Stimulated activated CD4-positive, alpha-beta T cell treated with anti-CD3 and anti-CD28 coated beads, Interleukin-4, amount 100 ng/mL, for 48 hours (primary cell): Measurements from ENCODE around the gene PPP3CA.
"Not testable (repeated sequence)": the region's sequence is repeated elsewhere in the genome, so short reads cannot be mapped to it uniquely, and the experiment has no call there.

Experiments
- DNase-seq, 2 donors: peaks; one replicate each; pipeline ENCODE4 v3.0.0-alpha.2; 2020; ENCODE audit warnings: low read depth in 2 of 2

Gene PPP3CA

DNA sequence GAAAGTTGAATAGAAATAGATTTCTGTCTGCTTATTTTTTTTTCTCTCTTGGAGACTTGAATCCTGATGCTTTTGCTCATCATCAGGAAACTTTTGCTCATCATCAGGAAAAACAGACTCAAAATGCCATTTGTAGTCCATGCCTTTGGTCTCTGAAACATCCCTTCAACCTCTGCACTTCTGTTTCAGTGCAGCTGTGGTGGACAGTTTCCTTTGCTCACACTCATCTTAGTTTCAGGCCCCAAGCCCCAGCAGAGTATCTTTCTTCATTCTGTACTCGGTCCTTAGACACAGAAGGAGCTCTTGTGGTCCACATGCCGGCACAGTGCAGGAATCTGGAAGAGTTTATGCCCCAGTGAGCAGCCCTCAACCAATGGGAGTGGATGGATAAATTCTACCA lies 337.9 kb downstream of the PPP3CA start:
- DNase-seq: no peak

DNA sequence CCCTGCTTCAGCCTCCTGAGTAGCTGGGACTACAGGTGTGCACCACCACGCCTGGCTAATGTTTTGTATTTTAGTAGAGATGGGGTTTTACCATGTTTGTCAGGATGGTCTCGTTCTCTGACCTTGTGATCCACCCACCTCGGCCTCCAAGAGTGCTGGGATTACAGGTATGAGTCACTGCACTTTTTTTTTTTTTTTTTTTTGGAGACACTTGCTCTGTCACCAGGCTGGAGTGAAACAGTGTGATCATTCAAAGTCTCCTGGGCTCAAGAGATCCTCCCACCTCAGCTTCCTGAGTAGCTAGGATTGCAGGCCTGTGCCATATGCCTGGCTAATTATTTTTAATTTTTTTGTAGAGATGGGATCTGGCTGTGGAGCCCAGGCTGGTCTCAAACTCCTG lies 338.8 kb downstream of the PPP3CA start:
- no peak for DNase-seq

DNA sequence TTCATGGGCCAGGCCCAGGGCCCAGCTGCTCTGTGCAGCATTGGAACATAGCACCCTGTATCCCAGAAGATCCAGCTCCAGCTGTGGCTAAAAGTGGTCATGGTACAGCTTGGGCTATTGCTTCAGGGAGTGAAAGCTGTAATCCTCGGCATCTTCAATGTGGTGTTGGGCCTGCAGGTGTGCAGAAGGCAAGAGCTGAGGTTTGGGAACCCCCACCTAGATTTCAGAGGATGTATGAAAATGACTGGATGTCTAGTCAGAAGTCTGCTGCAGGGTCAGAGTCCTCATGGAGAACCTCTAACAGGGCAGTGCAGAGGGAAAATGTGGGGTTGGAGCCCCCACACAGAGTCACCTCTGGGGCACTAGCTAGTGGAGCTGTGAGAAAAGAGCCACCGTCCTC lies 341.7 kb downstream of the PPP3CA start:
- DNase-seq: no peak

DNA sequence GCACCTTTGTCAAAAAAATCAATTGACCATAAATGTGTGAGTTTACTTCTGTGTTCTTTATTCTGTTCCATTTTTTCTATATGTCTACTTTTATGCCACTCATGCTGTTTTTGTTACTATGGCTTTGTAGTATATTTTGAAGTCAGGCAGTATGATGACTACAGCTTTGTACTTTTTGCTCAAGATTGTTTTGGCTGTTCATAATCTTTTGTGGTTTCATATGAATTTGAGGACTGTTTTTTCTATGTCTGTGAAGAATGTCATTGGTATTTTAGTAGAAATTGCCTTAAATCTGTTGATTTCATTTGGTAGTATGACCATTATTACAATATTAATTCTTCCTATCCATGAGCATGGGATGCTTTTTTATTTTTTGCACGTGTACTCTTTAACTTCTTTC lies 346.8 kb downstream of the PPP3CA start:
- DNase-seq: no peak

DNA sequence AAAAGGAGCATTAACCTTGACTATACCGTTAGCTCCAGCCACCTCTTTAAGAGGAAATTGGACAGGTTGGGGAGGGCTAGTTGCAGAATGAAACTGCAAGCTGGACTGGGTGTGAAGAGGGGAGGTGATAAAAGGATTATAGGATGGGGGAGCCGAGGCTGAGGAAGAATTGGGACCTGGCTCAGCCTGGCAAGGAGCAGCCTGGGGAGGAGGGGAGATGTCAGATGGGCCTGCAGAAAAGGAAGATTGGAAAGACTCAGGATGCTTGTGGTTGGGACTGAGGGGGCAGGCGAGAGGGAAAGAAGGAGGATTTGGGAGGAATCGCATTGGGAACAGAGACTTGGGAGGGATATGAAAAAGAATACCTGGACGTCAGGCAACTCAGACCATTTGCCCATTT lies 351.7 kb downstream of the PPP3CA start:
- DNase-seq: no peak

DNA sequence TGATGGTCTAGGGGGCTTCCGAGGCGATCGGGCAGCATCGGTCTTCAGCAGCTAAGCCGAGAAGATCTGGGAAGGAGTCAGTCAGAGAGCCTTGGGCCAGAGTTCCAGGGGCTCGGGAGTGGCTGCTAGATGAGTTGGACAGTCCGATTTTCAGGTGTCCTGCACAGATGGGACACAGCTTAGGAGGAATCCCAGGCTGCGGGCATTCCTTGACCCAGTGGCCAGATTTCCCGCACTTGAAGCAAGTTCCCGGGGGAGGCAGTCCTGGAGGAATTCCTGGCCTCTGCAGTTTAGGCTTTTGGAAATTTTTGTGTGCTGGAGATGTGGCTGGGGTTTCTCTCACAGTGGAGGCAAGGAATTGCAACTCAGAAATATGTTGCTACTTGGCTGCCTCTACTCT lies 352.3 kb downstream of the PPP3CA start:
- not testable (repeated sequence) for DNase-seq

DNA sequence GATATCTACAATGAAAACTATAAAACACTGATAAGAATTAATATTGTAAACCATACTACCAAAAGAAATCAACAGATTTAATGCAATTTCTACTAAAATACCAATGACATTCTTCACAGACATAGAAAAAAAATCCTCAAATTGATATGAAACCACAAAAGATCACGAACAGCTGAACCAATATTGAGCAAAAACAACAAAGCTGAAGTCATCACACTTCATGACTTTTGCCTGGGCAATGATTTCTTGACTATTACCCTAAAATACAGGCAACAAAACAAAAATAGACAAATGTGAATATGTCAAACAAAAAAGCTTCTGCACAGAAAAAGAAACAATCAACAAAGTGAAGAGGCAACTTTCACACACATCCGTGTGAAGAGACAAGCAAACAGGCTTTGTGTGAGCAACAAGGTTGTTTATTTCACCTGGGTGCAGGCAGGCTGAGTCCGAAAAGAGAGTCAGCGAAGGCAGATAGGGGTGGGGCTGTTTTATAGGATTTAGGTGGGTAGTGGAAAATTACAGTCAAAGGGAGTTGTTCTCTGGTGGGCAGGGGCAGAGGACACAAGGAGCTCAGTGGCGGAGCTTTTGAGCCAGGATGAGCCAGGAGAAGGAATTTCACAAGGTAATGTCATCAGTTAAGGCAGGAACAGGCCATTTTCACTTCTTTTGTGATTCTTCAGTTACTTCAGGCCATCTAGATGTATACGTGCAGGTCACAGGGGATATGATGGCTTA lies 355.8 kb downstream of the PPP3CA start:
- DNase-seq: not testable (repeated sequence)

DNA sequence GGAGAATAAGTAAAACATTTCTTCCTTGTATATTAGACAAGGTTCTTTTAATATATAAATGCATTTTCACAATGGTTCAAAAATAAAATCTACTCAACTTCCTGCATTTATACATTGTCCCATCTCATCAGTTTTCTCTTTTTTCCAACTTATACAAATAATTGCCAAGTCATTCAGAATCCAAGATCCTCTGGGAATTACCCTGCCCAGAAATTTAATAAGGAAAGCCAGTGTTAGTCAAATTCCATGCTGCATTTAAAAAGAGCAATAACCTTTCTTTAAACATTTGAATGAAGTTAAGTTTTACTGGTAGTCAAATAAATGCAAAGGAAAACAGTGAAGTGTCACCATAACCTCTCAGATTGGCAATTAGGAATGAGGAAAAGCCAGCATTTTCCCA lies 357.9 kb downstream of the PPP3CA start:
- no peak for DNase-seq

DNA sequence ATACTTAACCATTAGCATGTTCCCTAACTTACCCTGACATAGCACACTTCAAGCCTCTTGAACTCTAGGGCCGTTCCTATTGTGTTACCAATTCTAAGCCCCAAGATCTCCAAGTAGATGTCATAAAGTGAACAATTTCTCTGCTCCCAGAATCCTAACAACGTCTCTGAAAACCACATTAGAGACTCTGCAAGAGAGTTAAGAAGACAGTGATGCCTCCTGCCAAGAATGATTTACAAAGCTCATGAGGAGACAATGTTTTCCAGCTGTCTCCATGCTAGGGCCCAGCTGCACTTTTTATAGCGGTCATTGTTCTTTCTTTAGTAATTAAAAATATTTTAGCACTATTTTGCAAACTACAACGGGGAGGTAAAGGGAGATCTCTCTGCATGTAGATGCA lies 358.4 kb downstream of the PPP3CA start:
- no peak for DNase-seq

DNA sequence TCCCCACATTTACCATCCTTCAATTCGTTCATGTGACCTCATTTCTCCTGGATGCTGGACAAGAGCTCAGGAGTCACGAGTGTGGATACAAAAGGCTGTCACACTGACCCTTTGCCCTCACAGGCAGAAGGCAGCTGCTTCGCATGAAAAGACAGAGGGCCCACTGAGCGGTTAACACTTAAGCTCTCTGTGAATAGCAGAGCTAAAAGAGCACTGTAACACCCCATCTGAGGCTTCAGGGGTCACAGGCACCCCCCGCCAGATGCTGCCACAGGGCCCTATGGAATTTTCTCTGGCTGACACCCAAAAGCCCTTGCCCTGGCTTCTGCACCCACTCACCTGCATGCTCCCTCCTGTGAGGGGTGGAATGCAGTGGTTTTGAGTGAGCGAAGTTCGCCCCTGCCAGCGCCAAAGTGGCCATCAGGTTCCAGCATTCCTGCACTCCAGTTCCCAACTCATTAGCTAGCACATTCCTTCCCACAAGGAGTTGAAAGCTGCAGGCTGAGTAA lies 360.9 kb downstream of the PPP3CA start:
- DNase-seq: no peak

DNA sequence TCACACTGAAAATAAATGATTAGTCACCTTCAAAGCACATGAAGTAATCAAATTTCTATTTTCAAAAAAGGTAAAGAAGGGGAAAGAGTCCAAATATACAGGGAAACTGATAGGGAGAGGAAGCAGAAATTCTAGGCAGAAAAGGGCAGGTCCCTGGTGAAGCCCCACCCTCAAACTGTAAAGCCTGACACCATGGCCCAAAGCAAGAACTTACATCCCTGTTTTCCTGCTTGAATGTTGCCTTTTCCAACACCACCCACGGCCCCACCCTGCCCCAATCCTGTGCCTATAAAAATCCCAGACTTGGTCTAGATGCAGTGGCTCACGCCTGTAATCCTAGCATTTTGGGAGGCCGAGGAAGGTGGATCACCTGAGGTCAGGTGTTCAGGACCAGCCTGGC lies 361.8 kb downstream of the PPP3CA start:
- DNase-seq: no peak

DNA sequence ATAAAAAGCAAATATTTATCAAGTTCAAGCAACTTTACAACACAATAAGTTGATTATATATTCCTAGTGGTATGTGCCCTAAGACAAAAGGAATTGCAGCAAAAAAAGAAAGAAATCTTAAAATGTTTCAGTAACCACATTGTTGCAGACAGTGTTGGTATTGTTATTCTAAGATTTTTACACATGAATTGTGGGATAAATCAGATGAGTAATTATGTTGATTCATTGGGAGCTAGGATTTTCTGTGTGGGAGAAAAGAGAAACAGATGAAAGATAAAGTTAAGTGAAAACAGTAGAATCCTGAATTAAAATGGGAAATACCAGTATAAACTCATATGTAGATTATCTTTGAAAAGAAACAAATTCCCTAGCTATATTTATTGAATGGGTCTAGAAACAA lies 362.4 kb downstream of the PPP3CA start:
- DNase-seq: no peak

DNA sequence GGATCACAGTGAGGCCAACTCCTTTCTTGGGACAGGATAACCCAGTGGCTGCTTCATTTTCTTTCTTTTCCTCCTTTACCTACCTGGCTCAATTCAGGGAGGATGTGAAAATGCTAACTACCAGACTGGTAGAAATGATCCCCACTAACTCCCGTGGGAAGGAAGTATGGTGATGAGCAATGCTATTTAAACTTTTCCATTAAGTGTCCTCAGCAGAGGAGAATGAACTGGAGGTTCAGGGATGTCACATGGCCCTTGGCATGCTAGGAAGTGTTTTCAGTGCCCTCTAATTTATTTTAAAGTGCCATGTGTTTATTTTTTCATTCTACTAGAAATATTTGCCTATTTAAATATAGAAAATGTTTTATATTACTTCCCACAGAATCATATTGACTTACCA lies 363.9 kb downstream of the PPP3CA start:
- DNase-seq: no peak

DNA sequence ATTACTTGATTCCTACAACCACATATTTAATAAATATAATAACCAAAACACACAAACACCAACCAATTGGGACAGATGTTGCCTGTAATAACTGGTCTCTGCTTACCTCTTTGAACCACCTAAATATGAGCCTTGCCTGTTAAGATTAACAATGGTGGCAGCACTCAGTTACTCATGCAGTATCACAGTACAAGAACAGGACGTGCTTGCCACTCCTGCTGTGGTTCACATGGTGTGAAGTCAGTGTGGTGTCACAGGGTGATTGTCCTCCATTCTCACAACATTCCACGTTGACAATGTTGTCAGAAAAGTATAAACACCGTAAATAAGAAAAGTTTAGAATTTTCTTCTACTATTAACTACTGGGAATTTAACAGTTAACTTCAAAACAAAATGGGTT lies 365.0 kb downstream of the PPP3CA start:
- DNase-seq: no peak

DNA sequence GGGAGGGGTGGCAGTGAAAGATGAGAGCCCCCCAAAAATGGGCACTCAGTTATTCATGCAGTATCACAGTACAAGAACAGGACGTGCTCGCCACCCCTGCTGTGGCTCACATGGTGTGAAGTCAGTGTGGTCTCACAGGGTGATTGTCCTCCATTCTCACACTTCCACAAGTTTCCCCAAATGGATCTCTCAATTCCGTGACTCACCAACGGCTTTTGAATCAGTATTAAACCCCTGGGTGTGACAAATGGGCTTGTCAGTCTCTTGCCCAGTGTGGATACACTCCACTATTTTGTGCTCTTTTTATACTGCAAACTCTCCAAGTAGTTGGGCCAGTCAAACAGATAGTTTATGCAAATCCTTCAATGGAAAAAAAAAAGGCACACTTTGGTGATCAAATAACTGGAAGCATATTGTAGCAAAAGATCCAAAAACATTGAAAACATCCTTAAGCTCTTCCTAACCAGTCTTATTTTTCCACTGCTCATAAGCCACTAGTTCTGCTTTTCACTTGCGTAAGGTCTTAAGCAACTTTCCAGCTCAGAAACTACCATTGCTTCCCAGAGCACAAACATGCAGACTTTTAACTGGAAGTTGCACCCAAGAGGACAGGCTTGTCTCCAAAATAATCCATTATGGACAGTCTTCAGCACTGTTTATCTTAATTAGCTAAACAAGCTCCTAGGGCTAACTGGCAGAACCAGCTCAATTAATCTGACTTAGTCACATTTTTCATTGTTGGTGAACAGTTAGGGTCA lies 365.7 kb downstream of the PPP3CA start:
- no peak for DNase-seq

DNA sequence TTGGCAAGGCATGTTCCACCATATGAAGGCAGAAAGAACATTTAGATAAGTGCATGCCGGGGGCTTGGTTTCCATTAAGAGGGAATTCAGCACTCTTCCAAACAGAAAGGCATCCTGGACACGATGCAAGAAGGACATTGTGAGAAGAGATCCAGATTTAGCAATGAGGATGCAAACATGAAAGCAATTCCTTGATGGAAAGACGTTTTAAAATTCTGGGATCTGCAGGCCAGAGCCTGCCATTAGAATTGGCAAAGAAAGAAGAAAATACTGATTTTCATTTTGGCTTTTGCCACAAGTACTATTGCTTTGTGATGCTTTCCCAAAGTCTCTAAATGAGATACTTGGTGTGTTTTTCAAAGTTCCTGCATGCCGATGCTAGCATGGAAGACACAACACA lies 367.6 kb downstream of the PPP3CA start:
- no peak for DNase-seq

DNA sequence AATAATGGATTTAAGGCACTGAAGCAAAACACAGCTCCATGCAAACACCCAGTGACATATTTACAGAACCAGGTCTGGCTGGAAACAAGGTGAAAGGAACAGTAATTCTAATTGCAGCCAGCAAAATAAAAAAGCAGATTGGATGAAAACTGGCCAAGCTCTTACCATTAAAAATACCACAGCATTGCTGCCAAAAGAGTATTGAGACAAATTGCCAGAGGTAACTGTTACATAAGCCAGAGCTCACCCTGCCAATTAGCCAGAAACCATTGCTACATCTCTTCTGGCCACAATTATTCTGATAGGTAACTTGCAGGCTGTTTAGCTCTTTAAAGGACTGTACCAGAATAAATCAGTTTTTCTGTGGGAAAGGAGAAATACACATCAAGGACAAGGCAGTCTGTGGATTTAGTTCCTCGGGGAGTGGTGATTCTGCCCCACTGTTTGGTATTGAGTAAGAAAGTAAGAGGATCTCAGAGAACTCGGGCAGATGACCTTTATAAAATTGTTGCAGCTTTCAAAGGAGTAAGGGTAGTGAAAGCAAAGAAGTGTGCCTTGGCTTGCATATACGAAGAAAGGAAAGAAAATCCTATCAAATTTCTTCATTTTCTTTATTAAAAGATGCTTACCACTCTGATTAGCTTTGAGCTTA lies 369.5 kb downstream of the PPP3CA start:
- no peak for DNase-seq

DNA sequence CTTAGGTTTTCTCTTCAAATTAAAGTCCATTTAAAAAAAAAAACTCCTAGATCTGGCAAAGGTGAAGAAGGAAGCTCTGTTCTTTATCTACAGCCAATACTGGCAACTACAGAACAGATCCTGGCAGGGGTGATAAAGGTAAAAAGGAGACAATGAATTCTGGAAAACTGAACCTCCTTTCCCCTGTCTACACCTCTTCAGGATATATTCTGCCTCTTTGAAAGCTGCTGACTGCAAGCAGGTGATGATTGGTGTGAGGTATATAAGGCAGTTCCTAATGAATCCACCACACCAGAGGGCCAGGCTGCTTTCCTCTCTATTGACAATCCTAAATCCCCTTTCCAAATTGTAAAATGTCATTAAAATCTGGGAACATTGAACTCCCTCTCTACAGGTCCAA lies 370.1 kb downstream of the PPP3CA start:
- DNase-seq: no peak
